ENCODE data around the gene SYCP2L. TPM values are rescaled to one million over a fixed set of nuclear protein-coding genes. Genes with fewer than 3 reads are reported as not detected.

SYCP2L gene
- total and polyA plus RNA-seq, 2 of the 8 experiments (the other 6 are each of a cell fraction or from before 2014, with no cell fraction given), result 1.7 to 4.2 TPM

DNA sequence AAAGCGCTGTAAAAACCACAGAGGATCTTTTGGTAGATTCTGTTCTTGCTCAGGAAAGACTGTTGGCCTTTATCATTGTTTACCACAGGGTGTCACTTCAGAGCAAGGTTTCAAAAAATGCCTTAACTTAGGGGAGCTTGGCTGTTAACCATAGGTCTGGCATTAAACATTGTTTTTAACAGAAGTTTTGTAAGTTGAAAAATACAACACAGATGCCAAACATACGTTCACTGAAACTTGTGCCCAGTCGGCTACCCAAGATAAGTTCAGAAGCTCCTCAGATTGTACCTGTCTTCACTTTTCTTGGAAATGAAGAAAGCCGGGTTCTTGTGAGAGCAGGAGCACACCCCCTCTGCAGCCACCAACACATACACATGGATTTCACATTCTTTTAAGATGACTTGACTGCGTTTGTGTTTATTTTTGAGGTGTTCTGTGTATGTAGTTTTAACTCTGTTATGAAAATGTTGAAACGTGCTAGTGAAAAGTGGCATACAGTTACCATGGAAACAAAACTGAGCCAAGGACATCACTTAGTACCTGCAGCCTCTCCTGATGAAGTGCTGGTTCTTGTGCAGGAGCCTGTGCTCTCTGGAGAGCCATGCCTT lies 64.9 kb downstream of the SYCP2L start:
- H4K20me1 ChIP-seq (replicated peaks in 1 of 2; ENCODE audit: control insufficient read depth in 1 of 2, insufficient read depth in 2 of 2, low read length in 2 of 2), result no peaks in the 10 kb centered on the region
- H4K5ac ChIP-seq (ENCODE audit: insufficient read length, low read depth, low read length), result no peak overlapping the region
- POLR2A ChIA-PET (ENCODE audit: partially characterized antibody), result interaction anchor here (0.5 to 0.6 kb wide), 3 partner anchors 76 to 115 kb away, joined by 3 read pairs; no protein-coding TSS in a partner anchor
- whole genome bisulfite sequencing, 2 experiments (ENCODE audit: extremely low coverage in 1 of 2, insufficient coverage in 1 of 2, insufficient read length in 1 of 2, insufficient replicate concordance in 2 of 2, low coverage in 1 of 2, low lambda C conversion rate in 2 of 2, missing lambda C conversion rate in 1 of 2), result 66% methylated on average over 6 of the region's 6 CpGs; no CpG with 5 or more reads in 1 of the 2 experiments
- H2BK12ac ChIP-seq (ENCODE audit: low read depth, low read length), result no peak overlapping the region
- no peak overlapping the region for H3K56ac ChIP-seq (replicated peaks; ENCODE audit: insufficient read length, low read depth, low read length)
- H3K4me2 ChIP-seq (ENCODE audit: insufficient read depth in 1 of 2, low read depth in 2 of 2, low read length in 2 of 2), result no peak overlapping the region
- no peak overlapping the region for H2AFZ ChIP-seq (ENCODE audit: low read length)
- H4K91ac ChIP-seq (replicated peaks; ENCODE audit: insufficient read length, low read length), result no peak overlapping the region
- no peak overlapping the region for H2BK120ac ChIP-seq (replicated peaks; ENCODE audit: low read depth, low read length)
- no peak overlapping the region for H2BK15ac ChIP-seq (ENCODE audit: low read length)
- no peaks in the 10 kb centered on the region for H3K36me3 ChIP-seq (ENCODE audit: control insufficient read depth in 2 of 4, insufficient read depth in 4 of 4, low read length in 3 of 4)
- no peak overlapping the region for H3K14ac ChIP-seq (ENCODE audit: insufficient read length)
- H3K27me3 ChIP-seq (replicated peaks in 1 of 4; ENCODE audit: control insufficient read depth in 3 of 4, extremely low read depth in 1 of 4, insufficient read depth in 3 of 4, low read length in 3 of 4), result no peaks in the 10 kb centered on the region; a peak in 2 of 7 replicates
- H3K18ac ChIP-seq (ENCODE audit: extremely low read depth, low read length), result no peak overlapping the region
- no peaks in the 10 kb centered on the region for H3K79me2 ChIP-seq (ENCODE audit: control insufficient read depth in 1 of 2, insufficient read depth in 2 of 2, low read length in 2 of 2)
- H3K4ac ChIP-seq (replicated peaks; ENCODE audit: insufficient read length, low read depth, low read length), result no peak overlapping the region
- no peaks in the 10 kb centered on the region for H3K9me3 ChIP-seq (ENCODE audit: insufficient read depth in 2 of 2, low read depth in 1 of 2, low read length in 1 of 2)
- H3K9ac ChIP-seq (replicated peaks in 1 of 4; ENCODE audit: extremely low read depth in 1 of 4, low read depth in 3 of 4, low read length in 3 of 4), result no peak overlapping the region
- CTCF ChIA-PET (ENCODE audit: partially characterized antibody), result interaction anchor here (0.6 to 3.4 kb wide), 25 partner anchors 9 to 544 kb away, joined by 3 to 17 read pairs (median 5); partner anchors contain the start of gene ELOVL2
- H2AK5ac ChIP-seq (ENCODE audit: low read depth, low read length), result no peak overlapping the region
- H3K27ac ChIP-seq (ENCODE audit: low read depth, low read length), result no peak overlapping the region
- no peak overlapping the region for H4K8ac ChIP-seq (ENCODE audit: extremely low read depth, insufficient read depth, low read length)
- H3K23ac ChIP-seq (ENCODE audit: insufficient read length), result no peak overlapping the region
- no peaks in the 10 kb centered on the region; the same call in 1 of the 2 replicates for H3K23me2 ChIP-seq (ENCODE audit: low read depth, low read length)
- no peak overlapping the region for H3K4me3 ChIP-seq (ENCODE audit: extremely low read depth in 1 of 4, insufficient read depth in 2 of 4, low read depth in 3 of 4, low read length in 4 of 4)
- peak; percentile 93 for FAIRE-seq
- no peak overlapping the region for H2BK20ac ChIP-seq (ENCODE audit: low read length)
- DNase-seq (ENCODE audit: low read depth in 1 of 2, low spot score in 2 of 2), result no peak
- no peak overlapping the region for H2BK5ac ChIP-seq (ENCODE audit: low read depth, low read length)
- no peaks in the 10 kb centered on the region for H3K79me1 ChIP-seq (ENCODE audit: low read depth, low read length)
- 0 out of 7 replicates have a peak, but pooled peaks cover 0 to 3% (median 0%) of the 10 kb centered on the region in 4 experiments for H3K4me1 ChIP-seq (replicated peaks in 1 of 4; ENCODE audit: control insufficient read depth in 3 of 4, insufficient read depth in 4 of 4, low read length in 3 of 4)
- TF ChIP-seq, protein P1, sequence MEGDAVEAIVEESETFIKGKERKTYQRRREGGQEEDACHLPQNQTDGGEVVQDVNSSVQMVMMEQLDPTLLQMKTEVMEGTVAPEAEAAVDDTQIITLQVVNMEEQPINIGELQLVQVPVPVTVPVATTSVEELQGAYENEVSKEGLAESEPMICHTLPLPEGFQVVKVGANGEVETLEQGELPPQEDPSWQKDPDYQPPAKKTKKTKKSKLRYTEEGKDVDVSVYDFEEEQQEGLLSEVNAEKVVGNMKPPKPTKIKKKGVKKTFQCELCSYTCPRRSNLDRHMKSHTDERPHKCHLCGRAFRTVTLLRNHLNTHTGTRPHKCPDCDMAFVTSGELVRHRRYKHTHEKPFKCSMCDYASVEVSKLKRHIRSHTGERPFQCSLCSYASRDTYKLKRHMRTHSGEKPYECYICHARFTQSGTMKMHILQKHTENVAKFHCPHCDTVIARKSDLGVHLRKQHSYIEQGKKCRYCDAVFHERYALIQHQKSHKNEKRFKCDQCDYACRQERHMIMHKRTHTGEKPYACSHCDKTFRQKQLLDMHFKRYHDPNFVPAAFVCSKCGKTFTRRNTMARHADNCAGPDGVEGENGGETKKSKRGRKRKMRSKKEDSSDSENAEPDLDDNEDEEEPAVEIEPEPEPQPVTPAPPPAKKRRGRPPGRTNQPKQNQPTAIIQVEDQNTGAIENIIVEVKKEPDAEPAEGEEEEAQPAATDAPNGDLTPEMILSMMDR (IDR thresholded peaks at IDR 0.05; ENCODE audit: control extremely low read depth in 1 of 3, insufficient read depth in 1 of 3, low read depth in 1 of 3, low read length in 3 of 3), result peak in 2 of 3 experiments; percentile 55 to 66; a peak in 3 of 4 replicates
- TF ChIP-seq RAD21 (IDR thresholded peaks at IDR 0.05 in 1 of 2, conservative IDR thresholded peaks at IDR 0.05 in 1 of 2; ENCODE audit: low read depth in 2 of 2, low read length in 2 of 2), result peak; percentile 71 to 80
